CMK (cell line): Measurements from ENCODE around the gene EZH2.

Source experiments
- DNase-seq: peaks from one replicate; pipeline ENCODE4 v3.0.0-alpha.2; 2010; ENCODE audit warnings: low read depth

EZH2 gene

DNA sequence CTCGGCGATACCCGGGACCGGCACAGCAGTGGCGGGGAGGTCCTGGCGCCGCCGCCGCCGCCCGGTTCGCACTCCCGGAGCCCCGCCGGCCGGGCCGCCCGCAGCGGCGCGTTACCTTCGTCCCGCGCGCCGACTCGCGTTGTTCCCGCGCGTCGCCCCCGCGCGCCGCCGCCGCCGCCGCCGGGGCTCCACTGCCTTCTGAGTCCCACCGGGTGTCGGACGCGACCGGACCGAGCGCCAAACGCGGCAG lies at the start of gene EZH2:
EZH2 (minus strand) TSS at position 243 of the 250 bp plus-strand sequence. CDS start 36,993 bp downstream, outside the sequence.
- DNase-seq, result no peak

DNA sequence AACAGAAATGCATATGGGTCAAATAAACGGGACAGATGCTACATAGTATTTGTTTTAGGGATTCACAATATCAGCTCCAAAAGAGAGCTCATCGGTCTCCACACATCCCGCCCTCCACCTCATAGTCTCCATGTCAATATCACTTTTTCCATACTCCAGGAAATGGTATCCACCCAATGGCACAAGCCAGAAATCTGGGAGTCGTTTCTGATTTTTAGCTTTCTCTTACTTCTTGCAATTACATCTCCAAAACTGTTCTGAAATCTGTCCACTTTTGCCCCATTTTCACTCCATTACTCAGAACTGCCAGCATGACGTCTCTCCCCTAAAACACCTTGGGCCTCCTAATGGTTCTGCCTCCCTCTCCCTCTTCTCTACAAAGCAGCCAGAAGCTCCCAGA lies 47.4 kb upstream of the EZH2 start:
- DNase-seq, result no peak

DNA sequence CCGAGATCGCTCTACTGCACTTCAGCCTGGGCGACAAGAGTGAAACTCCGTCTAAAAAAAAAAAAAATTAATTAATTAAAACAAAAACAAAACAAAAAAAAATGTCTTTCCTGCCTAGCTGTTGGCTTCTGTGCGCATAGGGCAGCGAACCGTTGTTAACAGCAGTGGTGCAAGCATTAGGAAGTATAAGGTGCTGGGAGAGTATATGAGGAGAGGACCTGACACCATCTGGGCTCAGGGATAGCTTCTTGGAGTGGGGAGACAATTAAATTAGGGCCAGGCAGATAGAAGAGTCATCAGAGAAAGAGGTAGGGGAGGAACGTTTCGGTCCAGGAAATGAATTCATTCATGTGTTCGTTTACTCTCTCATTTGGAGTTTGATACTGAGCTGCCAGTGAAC lies 46.2 kb upstream of the EZH2 start:
- no peak for DNase-seq

GRCh38 chr7:148929176-148929575 lies 45.1 kb upstream of the EZH2 start:
- no peak for DNase-seq

GRCh38 chr7:148927123-148928045 lies 43.3 kb upstream of the EZH2 start:
- no peak for DNase-seq

DNA sequence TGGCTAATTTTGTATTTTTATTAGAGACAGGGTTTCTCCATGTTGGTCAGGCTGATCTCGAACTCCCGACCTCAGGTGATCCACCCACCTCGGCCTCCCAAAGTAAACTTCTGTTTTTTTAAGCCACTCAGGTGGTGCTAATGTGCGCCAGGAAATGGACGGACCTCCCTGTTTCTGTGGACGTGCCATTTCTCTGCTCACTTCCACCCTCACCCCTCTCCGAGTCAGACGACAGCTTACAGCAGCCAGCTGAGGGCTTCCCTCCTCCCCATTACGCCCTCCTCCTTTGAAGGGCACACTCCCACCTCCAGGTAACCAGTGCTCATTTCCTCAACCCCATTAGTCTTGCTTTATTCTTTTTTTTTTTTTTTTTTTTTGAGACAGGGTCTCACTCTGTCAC lies 41.7 kb upstream of the EZH2 start:
- no peak for DNase-seq

GRCh38 chr7:148924011-148924410 lies 39.9 kb upstream of the EZH2 start:
- DNase-seq, result no peak

GRCh38 chr7:148921806-148922205 lies 37.7 kb upstream of the EZH2 start:
- no peak for DNase-seq

DNA sequence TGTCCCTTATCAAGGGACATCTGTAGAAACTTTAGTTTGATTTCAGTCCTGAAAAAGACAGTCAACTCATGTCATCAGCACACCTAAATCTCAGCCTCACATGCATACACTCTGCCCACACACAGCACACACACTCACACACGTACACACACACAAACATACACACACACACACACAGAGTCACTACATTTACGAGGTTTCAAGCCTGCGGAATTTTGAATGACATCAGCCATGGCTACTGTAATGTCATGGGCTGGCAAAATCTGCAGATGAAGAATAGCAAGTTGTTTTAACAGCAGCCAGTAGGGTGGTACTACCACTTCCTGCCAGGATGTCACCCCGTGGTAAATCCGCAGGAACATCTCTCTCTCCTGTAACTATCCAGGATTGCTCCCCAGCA lies 37.1 kb upstream of the EZH2 start:
- DNase-seq, result no peak

GRCh38 chr7:148919859-148920258 lies 35.8 kb upstream of the EZH2 start:
- DNase-seq, result no peak

GRCh38 chr7:148918058-148918596 lies 34.0 kb upstream of the EZH2 start:
- no peak for DNase-seq

GRCh38 chr7:148916186-148916585 lies 32.1 kb upstream of the EZH2 start:
- DNase-seq, result no peak

GRCh38 chr7:148915211-148915610 lies 31.1 kb upstream of the EZH2 start:
- DNase-seq, result no peak

- DNase-seq, result no peak
These were observed 30.2 kb upstream of the EZH2 start for GRCh38 chr7:148914208-148914777.

DNA sequence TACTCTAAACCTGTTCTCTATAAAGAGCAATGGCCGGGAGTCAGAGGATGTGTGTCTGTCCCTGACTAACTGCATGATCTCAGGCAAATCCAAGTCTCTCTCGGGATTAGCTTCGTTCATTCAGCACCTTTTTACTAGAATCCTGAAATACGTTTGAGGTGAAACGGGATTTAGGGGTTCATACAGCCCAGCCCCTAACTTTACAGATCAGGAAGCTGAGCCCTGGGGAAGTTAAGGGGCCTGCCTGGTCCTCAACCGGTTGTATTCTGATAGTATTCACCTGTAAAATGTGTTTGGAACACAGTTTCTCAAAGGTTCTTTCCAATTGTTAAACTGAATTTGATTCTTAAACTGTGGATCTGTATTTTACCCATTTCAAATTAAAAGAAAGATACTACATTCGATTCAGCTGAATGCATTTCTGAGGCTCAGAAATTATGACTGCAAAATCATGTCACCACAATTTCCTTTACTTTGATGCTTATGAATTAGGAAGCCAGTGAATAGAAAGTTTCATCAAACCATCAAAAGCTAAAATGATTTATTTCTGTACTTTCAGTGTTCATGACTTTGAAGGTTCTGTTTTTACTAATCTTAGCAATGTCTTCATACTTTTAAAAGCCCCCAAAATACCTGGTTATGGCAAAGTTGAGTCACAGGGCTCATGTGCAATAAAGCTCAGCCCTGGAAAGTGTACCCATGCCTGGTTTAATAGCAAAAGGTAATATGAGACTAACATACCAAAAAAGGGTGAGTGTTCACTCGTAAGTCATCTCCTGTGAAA lies 28.9 kb upstream of the EZH2 start:
- DNase-seq, result no peak

- no peak for DNase-seq
These were observed 28.1 kb upstream of the EZH2 start for GRCh38 chr7:148912151-148912550.

DNA sequence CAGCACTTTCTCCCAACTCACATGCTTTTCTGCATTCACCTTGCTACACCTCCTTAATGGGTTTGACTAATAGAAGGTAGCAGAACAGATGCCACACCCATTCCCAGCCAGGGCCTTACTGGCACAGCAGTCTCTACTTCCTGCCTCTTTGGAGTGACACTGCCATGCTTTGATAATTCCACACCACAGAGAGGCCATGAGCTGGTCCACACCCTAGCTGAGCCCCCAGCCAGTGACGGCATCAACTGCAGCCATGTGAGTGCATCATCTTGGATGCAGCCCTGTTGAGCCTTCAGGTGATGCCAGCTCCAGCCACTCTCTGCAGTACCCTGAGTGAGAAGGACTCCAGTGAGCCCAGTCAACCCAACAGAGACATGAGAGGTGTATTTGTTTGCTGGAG lies 27.5 kb upstream of the EZH2 start:
- no peak for DNase-seq

DNA sequence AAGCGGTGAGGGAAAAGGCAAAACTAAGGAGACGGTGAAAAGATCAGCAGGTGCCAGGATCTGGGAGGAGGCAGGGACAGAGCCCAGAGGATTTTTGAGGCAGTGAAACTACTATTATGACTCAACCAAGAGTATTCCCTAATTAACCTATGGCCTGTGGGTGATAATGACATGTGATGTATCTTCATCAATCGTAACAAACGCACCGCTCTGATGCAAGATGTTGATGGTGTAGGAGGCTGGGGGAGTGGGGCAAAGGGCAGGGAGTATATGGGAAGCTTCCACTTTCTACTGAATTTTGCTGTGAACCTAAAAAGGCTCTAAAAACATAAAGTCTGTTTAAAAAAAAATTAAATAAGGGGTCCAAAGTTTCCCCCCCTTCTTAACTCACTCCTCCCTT lies 25.5 kb upstream of the EZH2 start:
- no peak for DNase-seq

GRCh38 chr7:148906707-148907498 lies 22.8 kb upstream of the EZH2 start:
- DNase-seq, result no peak

- DNase-seq, result no peak
These were observed 21.1 kb upstream of the EZH2 start for GRCh38 chr7:148905093-148905666.

DNA sequence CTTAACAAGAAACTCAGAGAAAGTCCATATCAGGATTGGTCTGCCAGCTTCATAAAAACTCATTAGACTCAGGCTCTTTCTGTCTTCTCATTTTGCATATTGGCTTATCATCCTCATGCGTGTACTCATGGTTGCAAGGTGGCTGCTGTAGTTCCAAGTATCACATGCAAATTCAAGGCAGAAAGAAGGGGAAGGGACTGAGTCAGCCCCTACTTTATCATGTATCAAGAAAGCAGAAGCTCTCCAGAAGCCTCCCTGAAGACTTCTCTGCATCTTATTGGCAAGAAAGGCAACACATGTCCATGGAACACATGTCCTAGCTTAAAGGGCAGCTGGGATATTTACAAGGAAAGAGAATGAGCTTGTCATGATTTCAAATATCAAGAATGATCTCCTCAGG lies 19.4 kb upstream of the EZH2 start:
- DNase-seq, result no peak

DNA sequence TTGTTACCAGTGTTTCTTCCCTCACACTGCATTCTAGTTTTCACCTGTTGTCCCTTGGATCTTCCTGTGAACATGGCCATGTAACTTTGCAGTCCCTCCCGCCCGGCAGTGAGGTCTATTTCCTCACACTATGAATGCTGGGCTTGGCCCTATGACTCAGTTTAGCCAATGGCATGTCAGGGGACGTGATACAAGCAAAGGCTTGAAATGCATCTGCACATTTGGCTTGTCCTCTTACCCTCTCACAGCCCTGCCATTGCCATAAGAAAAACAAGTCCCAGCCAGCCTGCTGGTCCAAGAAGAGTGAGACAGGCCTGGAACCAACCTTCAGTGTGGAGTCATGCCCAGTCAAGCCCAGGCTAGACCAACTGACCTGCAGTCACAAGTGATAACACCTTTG lies 17.1 kb upstream of the EZH2 start:
- no peak for DNase-seq
